Measurements from ENCODE around the gene ACSBG1.

The ACSBG1 gene

DNA sequence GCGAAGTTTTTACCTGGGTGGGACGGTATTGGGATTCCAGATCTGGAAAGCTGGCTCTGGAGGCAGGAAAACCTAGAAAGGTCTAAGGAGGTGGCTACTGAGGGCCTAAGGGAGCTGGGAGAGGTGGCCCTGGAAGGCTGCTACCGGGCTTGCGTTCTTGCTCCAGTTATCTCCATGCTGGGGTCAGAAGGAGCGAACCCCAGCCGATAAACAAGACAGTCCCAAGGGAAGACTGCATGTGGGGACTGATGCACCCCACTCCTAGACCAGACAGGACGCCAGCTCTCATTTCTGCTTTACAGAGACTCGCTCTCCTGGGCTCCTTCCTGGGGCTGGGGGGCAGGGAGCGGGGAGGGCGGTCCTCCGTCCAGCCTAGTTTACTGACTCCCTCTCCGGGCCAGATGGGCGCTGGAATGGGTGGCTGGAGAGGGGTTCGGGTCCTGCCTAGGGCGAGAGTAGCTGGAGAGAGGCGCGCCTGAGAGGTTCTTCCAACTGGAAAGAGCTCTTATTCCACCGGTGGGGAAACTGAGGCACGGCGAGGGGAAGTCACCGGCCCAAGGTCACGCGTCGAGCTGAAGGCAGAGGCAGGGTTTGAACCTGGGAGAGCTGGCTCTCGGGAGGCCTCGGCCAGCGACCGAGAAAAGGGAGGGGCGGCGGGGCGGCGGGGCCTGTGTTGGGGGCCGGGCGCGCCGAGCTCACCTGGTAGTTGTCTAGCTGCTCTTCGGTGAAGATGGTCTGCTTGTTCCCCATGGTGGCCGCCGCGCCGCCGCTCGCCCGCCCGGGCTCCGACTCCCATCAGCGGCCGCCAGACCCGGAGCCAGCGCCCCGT is 103.7 kb downstream of the ACSBG1 start:
- DNase-seq (ENCODE audit: low spot score): no peak

DNA sequence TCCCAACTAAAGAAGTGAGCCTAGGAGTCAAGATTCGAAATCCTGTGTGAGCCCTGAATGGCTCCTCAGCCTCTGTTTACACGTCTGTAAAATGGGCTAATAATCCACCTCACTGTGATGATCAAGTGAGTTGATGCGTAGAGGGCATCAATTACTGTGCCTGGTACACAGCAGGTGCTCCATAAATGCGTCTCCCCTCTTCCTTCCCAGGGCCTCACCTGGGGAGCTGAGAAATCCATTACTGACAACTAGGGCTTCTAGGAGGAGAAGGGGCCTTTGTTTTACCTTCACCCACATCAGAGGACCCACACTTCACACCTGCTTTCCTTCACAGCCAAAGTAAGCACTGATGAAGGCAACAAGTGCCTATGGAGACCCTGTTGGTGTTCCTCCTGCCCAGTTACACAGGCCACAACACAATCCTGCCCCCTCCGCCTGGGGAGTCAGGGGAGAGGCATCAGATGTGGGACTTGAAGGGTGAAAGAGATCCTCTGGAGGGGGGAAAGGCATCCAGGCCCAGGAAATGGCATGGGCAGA is 104.5 kb downstream of the ACSBG1 start:
- DNase-seq (ENCODE audit: low spot score): no peak

DNA sequence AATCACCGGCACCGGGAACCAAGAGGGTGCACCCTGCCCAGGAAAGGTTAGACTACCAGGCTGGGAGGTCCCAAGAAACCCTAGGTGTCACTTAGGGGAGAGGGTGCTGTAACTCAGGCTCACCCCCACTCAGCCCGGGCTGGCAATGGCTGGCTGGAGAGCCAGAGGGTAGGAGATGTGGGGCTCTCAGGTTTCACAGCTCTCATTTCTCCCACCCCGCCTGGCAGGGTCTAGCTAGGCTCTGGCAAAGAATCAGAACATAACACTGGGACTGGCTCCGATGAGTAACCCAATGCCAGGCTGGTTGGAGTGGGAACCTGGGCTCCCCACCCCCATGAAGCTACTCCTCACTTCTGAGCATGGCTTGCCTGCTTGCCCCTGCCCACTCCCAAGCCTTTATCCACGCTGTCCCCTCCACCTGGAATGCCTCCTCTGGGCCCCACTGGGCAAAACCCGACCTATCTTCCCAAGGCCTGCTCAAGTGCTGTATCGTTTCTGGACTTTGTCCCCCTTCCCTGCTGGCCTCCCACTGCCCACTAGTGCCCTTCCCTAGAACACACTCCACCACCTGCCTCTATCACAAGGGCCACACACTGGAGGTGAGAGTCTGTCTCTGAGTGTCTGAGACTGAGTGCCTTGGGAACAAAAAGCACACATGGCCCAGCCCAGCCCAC is 105.2 kb downstream of the ACSBG1 start:
- DNase-seq (ENCODE audit: low spot score): no peak

DNA sequence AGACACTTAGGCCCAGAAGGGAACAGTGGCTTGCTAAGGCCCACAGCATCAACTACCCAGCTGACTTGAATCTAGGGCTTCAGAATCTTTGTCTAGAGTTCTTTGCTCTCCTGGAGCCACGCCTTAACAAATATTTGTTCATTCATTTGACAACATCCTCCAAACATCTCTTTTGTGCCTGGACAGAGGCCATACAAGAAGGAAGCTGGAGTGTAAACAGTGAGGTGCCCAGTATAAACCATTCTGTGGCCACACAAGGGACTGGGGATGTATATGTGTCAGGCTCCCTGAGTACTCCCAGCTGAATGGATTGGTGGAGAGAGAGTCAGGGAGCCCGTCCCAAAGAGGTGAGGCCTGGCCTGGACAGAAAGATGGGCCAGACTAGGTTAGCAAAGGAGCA is 106.5 kb downstream of the ACSBG1 start:
- no peak for DNase-seq (ENCODE audit: low spot score)

DNA sequence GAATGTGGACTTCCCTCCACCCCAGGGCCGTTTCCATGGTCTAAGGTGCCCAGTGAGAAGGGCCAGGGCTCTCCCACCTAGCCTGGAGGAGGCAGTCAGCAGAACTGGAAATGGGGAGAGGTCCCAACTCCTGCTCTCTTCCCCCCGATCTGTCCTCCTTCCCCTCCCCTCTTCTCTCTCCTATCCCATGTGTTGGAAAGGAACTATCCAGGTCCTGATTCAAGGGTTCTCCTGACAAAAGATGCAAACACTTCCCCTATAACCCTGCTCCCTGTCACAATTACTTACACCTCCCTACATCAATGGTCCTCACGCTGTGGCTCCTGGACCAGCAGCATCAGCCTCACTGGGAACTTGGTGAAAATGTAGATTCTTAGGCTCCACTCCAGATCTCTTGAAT is 109.1 kb downstream of the ACSBG1 start:
- no peak for DNase-seq (ENCODE audit: low spot score)

DNA sequence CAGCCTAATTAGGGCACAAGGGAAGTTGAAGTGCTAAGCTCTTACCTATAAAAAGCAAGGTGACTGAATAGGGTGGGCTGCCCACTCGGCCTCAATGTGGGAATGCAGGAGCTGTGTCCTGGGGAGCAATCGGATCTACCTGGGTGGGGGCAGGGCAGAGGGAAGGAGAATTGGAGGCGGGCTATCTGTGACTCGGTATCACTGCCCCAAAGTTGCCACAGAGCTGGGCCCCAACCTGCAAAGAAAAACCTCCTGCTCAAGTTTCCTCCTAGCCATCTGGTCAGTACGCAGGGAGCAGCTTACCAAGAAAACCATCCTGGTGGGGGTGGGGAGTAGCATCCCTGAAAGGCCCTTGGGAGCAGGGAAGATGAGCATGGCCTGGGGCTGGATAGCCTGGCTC is 113.8 kb downstream of the ACSBG1 start:
- no peak for DNase-seq (ENCODE audit: low spot score)
